C4-2B (cell line): Measurements from ENCODE around the gene RALBP1.
"Not testable (repeated sequence)": the region's sequence is repeated elsewhere in the genome, so short reads cannot be mapped to it uniquely, and the experiment has no call there.

Source experiments
- H3K27ac ChIP-seq: fragments of 450-650 bp; 2 replicates; pipeline ENCODE4 v1.5.1; 2017
- ZFX ChIP-seq: fragments of 450-650 bp; IDR thresholded peaks from 2 replicates; pipeline ENCODE4 v1.6.1; 2017
- TF ChIP-seq, protein P1 (sequence below): fragments of 450-650 bp; conservative IDR thresholded peaks from 2 replicates; pipeline ENCODE4 v1.5.1; 2017; ENCODE audit warnings: mild to moderate bottlenecking

RALBP1 gene

GRCh38 chr18:9477509-9477908 lies 2.2 kb downstream of the RALBP1 start:
- TF ChIP-seq ZFX: no peak
- TF ChIP-seq, protein P1, sequence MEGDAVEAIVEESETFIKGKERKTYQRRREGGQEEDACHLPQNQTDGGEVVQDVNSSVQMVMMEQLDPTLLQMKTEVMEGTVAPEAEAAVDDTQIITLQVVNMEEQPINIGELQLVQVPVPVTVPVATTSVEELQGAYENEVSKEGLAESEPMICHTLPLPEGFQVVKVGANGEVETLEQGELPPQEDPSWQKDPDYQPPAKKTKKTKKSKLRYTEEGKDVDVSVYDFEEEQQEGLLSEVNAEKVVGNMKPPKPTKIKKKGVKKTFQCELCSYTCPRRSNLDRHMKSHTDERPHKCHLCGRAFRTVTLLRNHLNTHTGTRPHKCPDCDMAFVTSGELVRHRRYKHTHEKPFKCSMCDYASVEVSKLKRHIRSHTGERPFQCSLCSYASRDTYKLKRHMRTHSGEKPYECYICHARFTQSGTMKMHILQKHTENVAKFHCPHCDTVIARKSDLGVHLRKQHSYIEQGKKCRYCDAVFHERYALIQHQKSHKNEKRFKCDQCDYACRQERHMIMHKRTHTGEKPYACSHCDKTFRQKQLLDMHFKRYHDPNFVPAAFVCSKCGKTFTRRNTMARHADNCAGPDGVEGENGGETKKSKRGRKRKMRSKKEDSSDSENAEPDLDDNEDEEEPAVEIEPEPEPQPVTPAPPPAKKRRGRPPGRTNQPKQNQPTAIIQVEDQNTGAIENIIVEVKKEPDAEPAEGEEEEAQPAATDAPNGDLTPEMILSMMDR: no peak
- no peak overlapping the region for H3K27ac ChIP-seq

DNA sequence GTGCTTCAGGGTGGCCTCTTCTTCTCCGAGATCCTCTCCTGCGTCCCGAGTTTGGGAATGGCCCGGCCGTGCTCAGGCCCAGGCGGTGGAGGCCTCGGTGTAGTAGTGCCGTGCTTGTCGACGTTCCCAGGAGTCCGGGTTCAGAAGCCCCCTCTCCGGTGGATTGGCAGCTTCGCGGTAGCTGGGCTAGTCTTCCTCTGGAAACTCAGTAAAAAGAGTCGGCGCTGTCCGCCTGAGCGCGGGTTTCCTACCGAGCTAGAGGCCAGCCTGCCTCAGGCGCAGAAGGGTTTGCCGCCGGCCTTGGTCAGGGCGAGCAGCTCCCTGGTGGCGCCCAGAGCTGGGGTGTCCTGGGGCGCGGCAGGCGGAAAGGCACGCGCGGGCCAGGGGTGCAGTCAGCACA lies 3.2 kb downstream of the RALBP1 start:
- TF ChIP-seq ZFX: no peak
- TF ChIP-seq, protein P1: no peak
- H3K27ac ChIP-seq: no peak overlapping the region

DNA sequence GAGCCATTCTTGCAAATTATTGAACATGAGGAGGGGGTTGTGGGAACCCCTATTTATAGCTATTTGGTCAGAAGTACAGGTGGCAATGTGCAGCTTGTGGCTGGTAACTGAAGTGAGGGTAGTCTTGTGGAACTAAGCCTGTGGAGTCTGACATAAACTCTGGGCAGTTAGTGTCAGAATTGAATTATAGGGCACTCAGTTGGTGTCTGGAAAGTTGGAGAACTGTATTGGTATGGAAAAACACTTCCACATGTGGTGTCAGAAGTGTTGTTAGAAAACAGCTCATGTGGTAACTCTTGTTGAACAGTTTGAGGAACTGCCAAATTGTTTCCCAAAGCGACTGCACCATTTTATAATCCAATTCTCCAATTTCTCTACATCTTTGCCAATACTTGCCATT lies 7.5 kb downstream of the RALBP1 start:
- no peak overlapping the region for H3K27ac ChIP-seq
- TF ChIP-seq ZFX: no peak
- TF ChIP-seq, protein P1: no peak

DNA sequence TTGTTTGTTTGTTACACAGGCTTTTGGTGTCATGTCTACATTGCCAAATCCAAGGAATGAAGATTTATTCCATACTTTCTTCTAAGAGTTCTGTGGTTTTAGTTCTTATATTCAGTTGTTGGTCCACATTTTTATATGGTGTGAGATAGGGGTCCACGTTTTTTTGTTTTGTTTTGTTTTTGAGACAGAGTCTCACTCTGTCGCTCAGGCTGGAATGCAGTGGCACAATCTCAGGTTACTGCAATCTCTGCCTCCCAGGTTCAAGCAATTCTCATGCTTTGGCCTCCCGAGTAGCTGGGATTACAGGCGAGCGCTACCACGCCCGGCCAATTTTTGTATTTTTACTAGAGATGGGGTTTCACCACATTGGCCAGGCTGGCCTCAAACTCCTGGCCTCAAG lies 8.2 kb downstream of the RALBP1 start:
- no peak overlapping the region for H3K27ac ChIP-seq
- no peak for TF ChIP-seq ZFX
- TF ChIP-seq, protein P1: no peak

GRCh38 chr18:9484856-9485255 lies 9.5 kb downstream of the RALBP1 start:
- not testable (repeated sequence) for H3K27ac ChIP-seq

DNA sequence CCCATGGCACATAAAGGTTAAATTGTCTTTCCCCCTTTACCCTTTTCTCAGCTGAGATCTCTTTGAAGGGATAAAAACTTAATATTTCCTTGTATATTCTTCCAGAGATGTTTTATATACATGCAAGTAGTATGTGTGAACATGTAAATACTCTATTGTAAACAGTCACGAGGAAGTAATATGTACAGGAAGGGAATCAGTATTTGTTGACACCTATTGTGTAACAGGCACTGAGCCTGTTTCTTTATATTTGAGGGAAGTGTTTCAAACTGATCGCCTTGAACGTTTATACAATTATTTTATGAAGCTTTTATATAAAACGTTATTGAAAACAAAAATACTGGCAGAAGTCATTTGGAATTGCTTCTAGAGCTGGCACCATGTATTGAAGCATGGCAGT lies 13.2 kb downstream of the RALBP1 start:
- no peak overlapping the region for H3K27ac ChIP-seq
- TF ChIP-seq ZFX: no peak
- TF ChIP-seq, protein P1: no peak

DNA sequence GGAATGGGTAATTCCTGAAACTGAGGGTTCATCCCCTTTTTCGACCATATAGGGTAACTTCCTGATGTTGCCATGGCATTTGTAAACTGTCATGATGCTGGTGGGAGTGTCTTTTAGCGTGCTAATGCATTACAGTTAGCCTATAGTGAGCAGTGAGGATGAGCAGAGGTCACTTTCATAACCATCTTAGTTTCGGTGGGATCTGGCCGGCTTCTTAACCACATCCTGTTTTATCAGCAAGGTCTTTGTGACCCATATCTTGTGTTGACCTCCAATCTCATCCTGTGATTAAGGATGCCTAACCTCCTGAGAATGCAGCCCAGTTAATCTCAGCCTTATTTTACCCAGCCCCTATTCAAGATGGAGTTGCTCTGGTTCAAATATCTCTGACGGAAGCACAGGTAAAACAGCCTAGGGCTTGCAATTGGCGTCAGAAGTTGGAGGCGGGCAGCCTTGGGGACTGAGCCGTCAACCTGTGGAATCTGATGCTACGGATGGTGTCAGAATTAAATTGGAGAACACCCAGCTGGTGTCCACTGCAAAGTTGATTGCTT lies 19.5 kb downstream of the RALBP1 start:
- H3K27ac ChIP-seq: peak overlapping the region; percentile 38; the same call in 1 of the 2 replicates
- TF ChIP-seq, protein P1: no peak
- TF ChIP-seq ZFX: no peak

DNA sequence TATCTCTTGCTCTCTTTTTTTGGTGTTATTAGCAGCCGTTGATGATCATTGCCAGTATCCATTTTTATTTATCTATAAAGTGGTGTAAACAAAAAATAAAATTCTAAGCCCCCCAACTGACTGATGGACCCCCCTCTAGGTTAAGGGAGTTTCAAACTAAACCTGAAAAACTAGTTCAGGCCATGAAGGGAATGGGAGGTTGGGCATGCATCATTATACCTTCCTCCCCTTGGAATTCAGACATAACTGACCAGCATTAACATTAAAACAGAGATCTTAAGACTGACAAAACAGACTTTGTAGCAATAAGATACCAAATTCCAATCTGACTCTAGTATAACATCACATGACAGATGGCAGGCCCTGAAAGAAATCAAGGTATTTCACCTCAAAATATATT lies 20.2 kb downstream of the RALBP1 start:
- no peak for TF ChIP-seq ZFX
- TF ChIP-seq, protein P1: no peak
- no peak overlapping the region for H3K27ac ChIP-seq
